ENCODE results near the gene ADI1.

ADI1 gene

GRCh38 chr2:3529316-3530025 lies 10.1 kb upstream of the ADI1 start:
- Histone ChIP-seq H3K9me3 (ENCODE audit: control insufficient read depth in 2 of 2, low read length in 2 of 2) (no peaks in the 10 kb centered on the region), H3K27ac (ENCODE audit: low read depth in 2 of 2, low read length in 2 of 2) (no peak overlapping the region), H3K9ac (ENCODE audit: low read depth in 1 of 2, low read length in 2 of 2) (no peak overlapping the region), H3K27me3 (ENCODE audit: control insufficient read depth in 2 of 2, insufficient read depth in 2 of 2, low read length in 2 of 2) (no peaks in the 10 kb centered on the region), H3K4me3 (ENCODE audit: low read length in 2 of 2) (no peak overlapping the region), H3K36me3 (ENCODE audit: control insufficient read depth in 2 of 2, insufficient read depth in 2 of 2, low read length in 2 of 2) (no peaks in the 10 kb centered on the region), H3K4me1 (ENCODE audit: control insufficient read depth in 2 of 2, insufficient read depth in 2 of 2, low read length in 2 of 2) (no peaks in the 10 kb centered on the region)

GRCh38 chr2:3527886-3528785 lies 8.8 kb upstream of the ADI1 start:
- no peak overlapping the region for H3K27ac ChIP-seq (ENCODE audit: low read depth in 2 of 2, low read length in 2 of 2)
- no peaks in the 10 kb centered on the region for H3K36me3 ChIP-seq (ENCODE audit: control insufficient read depth in 2 of 2, insufficient read depth in 2 of 2, low read length in 2 of 2)
- H3K4me3 ChIP-seq (ENCODE audit: low read length in 2 of 2): no peak overlapping the region
- H3K9me3 ChIP-seq (ENCODE audit: control insufficient read depth in 2 of 2, low read length in 2 of 2): no peaks in the 10 kb centered on the region
- H3K27me3 ChIP-seq (ENCODE audit: control insufficient read depth in 2 of 2, insufficient read depth in 2 of 2, low read length in 2 of 2): no peaks in the 10 kb centered on the region
- H3K4me1 ChIP-seq (ENCODE audit: control insufficient read depth in 2 of 2, insufficient read depth in 2 of 2, low read length in 2 of 2): no peaks in the 10 kb centered on the region
- no peak overlapping the region for H3K9ac ChIP-seq (ENCODE audit: low read depth in 1 of 2, low read length in 2 of 2)

GRCh38 chr2:3526871-3527270 lies 7.5 kb upstream of the ADI1 start:
- Histone ChIP-seq H3K4me1 (ENCODE audit: control insufficient read depth in 2 of 2, insufficient read depth in 2 of 2, low read length in 2 of 2) (no peaks in the 10 kb centered on the region), H3K27ac (ENCODE audit: low read depth in 2 of 2, low read length in 2 of 2) (no peak overlapping the region), H3K9ac (ENCODE audit: low read depth in 1 of 2, low read length in 2 of 2) (no peak overlapping the region), H3K36me3 (ENCODE audit: control insufficient read depth in 2 of 2, insufficient read depth in 2 of 2, low read length in 2 of 2) (no peaks in the 10 kb centered on the region), H3K27me3 (ENCODE audit: control insufficient read depth in 2 of 2, insufficient read depth in 2 of 2, low read length in 2 of 2) (no peaks in the 10 kb centered on the region), H3K9me3 (ENCODE audit: control insufficient read depth in 2 of 2, low read length in 2 of 2) (no peaks in the 10 kb centered on the region), H3K4me3 (ENCODE audit: low read length in 2 of 2) (no peak overlapping the region)

- Histone ChIP-seq H3K4me3 (ENCODE audit: low read length in 2 of 2) (no peak overlapping the region), H3K9me3 (ENCODE audit: control insufficient read depth in 2 of 2, low read length in 2 of 2) (no peaks in the 10 kb centered on the region), H3K4me1 (ENCODE audit: control insufficient read depth in 2 of 2, insufficient read depth in 2 of 2, low read length in 2 of 2) (no peaks in the 10 kb centered on the region), H3K36me3 (ENCODE audit: control insufficient read depth in 2 of 2, insufficient read depth in 2 of 2, low read length in 2 of 2) (no peaks in the 10 kb centered on the region), H3K9ac (ENCODE audit: low read depth in 1 of 2, low read length in 2 of 2) (no peak overlapping the region), H3K27ac (ENCODE audit: low read depth in 2 of 2, low read length in 2 of 2) (peak overlapping the region in 1 of 2 donors; percentile 35), H3K27me3 (ENCODE audit: control insufficient read depth in 2 of 2, insufficient read depth in 2 of 2, low read length in 2 of 2) (no peaks in the 10 kb centered on the region)
These were observed 4.3 kb upstream of the ADI1 start for GRCh38 chr2:3523551-3524041.

GRCh38 chr2:3522961-3523421 lies 3.7 kb upstream of the ADI1 start:
- no peak overlapping the region for H3K9ac ChIP-seq (ENCODE audit: low read depth in 1 of 2, low read length in 2 of 2)
- H3K4me1 ChIP-seq (ENCODE audit: control insufficient read depth in 2 of 2, insufficient read depth in 2 of 2, low read length in 2 of 2): peaks cover 1 to 4% of the 10 kb centered on the region in 2 donors

GRCh38 chr2:3520591-3520990 lies 1.3 kb upstream of the ADI1 start:
- H3K4me1 ChIP-seq (ENCODE audit: control insufficient read depth in 2 of 2, insufficient read depth in 2 of 2, low read length in 2 of 2): peaks cover 3 to 5% of the 10 kb centered on the region in 2 donors

More at GRCh38 chr2:3522961-3523421, 3.7 kb upstream of the ADI1 start:
- Histone ChIP-seq H3K36me3 (ENCODE audit: control insufficient read depth in 2 of 2, insufficient read depth in 2 of 2, low read length in 2 of 2) (no peaks in the 10 kb centered on the region), H3K4me3 (ENCODE audit: low read length in 2 of 2) (no peak overlapping the region), H3K27ac (ENCODE audit: low read depth in 2 of 2, low read length in 2 of 2) (peak overlapping the region in 1 of 2 donors; percentile 35), H3K27me3 (ENCODE audit: control insufficient read depth in 2 of 2, insufficient read depth in 2 of 2, low read length in 2 of 2) (no peaks in the 10 kb centered on the region), H3K9me3 (ENCODE audit: control insufficient read depth in 2 of 2, low read length in 2 of 2) (no peaks in the 10 kb centered on the region)

GRCh38 chr2:3518496-3519254 lies 656 bp downstream of the ADI1 start:
- H3K4me3 ChIP-seq (ENCODE audit: low read length in 2 of 2): peak overlapping the region; percentile 64 to 81
- peak overlapping the region; percentile 97 to 99 for H3K27ac ChIP-seq (ENCODE audit: low read depth in 2 of 2, low read length in 2 of 2)
- no peaks in the 10 kb centered on the region for H3K27me3 ChIP-seq (ENCODE audit: control insufficient read depth in 2 of 2, insufficient read depth in 2 of 2, low read length in 2 of 2)
- H3K9ac ChIP-seq (ENCODE audit: low read depth in 1 of 2, low read length in 2 of 2): peak overlapping the region; percentile 76 to 82
- peaks cover 0 to 4% of the 10 kb centered on the region in 2 donors for H3K36me3 ChIP-seq (ENCODE audit: control insufficient read depth in 2 of 2, insufficient read depth in 2 of 2, low read length in 2 of 2)
- H3K9me3 ChIP-seq (ENCODE audit: control insufficient read depth in 2 of 2, low read length in 2 of 2): no peaks in the 10 kb centered on the region
- H3K4me1 ChIP-seq (ENCODE audit: control insufficient read depth in 2 of 2, insufficient read depth in 2 of 2, low read length in 2 of 2): peaks cover 3 to 5% of the 10 kb centered on the region in 2 donors

More at GRCh38 chr2:3520591-3520990, 1.3 kb upstream of the ADI1 start:
- Histone ChIP-seq H3K27ac (ENCODE audit: low read depth in 2 of 2, low read length in 2 of 2) (no peak overlapping the region), H3K9ac (ENCODE audit: low read depth in 1 of 2, low read length in 2 of 2) (no peak overlapping the region), H3K36me3 (ENCODE audit: control insufficient read depth in 2 of 2, insufficient read depth in 2 of 2, low read length in 2 of 2) (peaks cover 0 to 4% of the 10 kb centered on the region in 2 donors), H3K9me3 (ENCODE audit: control insufficient read depth in 2 of 2, low read length in 2 of 2) (no peaks in the 10 kb centered on the region), H3K27me3 (ENCODE audit: control insufficient read depth in 2 of 2, insufficient read depth in 2 of 2, low read length in 2 of 2) (no peaks in the 10 kb centered on the region), H3K4me3 (ENCODE audit: low read length in 2 of 2) (peak overlapping the region in 1 of 2 donors; percentile 64)

- Histone ChIP-seq H3K27ac (ENCODE audit: low read depth in 2 of 2, low read length in 2 of 2) (peak overlapping the region; percentile 97 to 99), H3K27me3 (ENCODE audit: control insufficient read depth in 2 of 2, insufficient read depth in 2 of 2, low read length in 2 of 2) (no peaks in the 10 kb centered on the region), H3K4me1 (ENCODE audit: control insufficient read depth in 2 of 2, insufficient read depth in 2 of 2, low read length in 2 of 2) (peaks cover 3 to 5% of the 10 kb centered on the region in 2 donors), H3K9me3 (ENCODE audit: control insufficient read depth in 2 of 2, low read length in 2 of 2) (no peaks in the 10 kb centered on the region), H3K4me3 (ENCODE audit: low read length in 2 of 2) (peak overlapping the region; percentile 64 to 81), H3K36me3 (ENCODE audit: control insufficient read depth in 2 of 2, insufficient read depth in 2 of 2, low read length in 2 of 2) (peaks cover under 1 to 9% of the 10 kb centered on the region in 2 donors), H3K9ac (ENCODE audit: low read depth in 1 of 2, low read length in 2 of 2) (peak overlapping the region; percentile 76 to 82)
These were observed 1.3 kb downstream of the ADI1 start for GRCh38 chr2:3517948-3518495.

- Histone ChIP-seq H3K36me3 (ENCODE audit: control insufficient read depth in 2 of 2, insufficient read depth in 2 of 2, low read length in 2 of 2) (peaks cover 12 to 20% of the 10 kb centered on the region in 2 donors), H3K4me3 (ENCODE audit: low read length in 2 of 2) (no peak overlapping the region), H3K4me1 (ENCODE audit: control insufficient read depth in 2 of 2, insufficient read depth in 2 of 2, low read length in 2 of 2) (peaks cover 3 to 5% of the 10 kb centered on the region in 2 donors), H3K9me3 (ENCODE audit: control insufficient read depth in 2 of 2, low read length in 2 of 2) (no peaks in the 10 kb centered on the region), H3K27me3 (ENCODE audit: control insufficient read depth in 2 of 2, insufficient read depth in 2 of 2, low read length in 2 of 2) (no peaks in the 10 kb centered on the region), H3K9ac (ENCODE audit: low read depth in 1 of 2, low read length in 2 of 2) (no peak overlapping the region), H3K27ac (ENCODE audit: low read depth in 2 of 2, low read length in 2 of 2) (no peak overlapping the region)
These were observed 2.5 kb downstream of the ADI1 start for GRCh38 chr2:3516831-3517230.

Data from mucosa of rectum (tissue), 2 donors.